HAP-1 (cell line): ENCODE data around the gene OPA1.

ENCODE experiments used
- DNase-seq, 2 experiments: peaks; one replicate each; pipeline ENCODE4 v3.0.0-alpha.2; 2016 to 2020; ENCODE audit warnings: low spot score in 2 of 2
- H3K27me3 ChIP-seq: fragments of 250-450 bp; sonication (Bioruptor Pico); 2 replicates; pipeline ENCODE4 v1.5.1; 2020; ENCODE audit warnings: low read depth, mild to moderate bottlenecking, moderate library complexity
- H3K36me3 ChIP-seq: fragments of 250-450 bp; sonication (Bioruptor Pico); replicated peaks from 2 replicates; pipeline ENCODE4 v1.5.1; 2020; ENCODE audit warnings: mild to moderate bottlenecking
- H3K4me1 ChIP-seq: fragments of 250-450 bp; sonication (Bioruptor Pico); 2 replicates; pipeline ENCODE4 v1.5.1; 2020; ENCODE audit warnings: mild to moderate bottlenecking
- H3K4me3 ChIP-seq: fragments of 250-450 bp; sonication (Bioruptor Pico); 2 replicates; pipeline ENCODE4 v1.5.1; 2020; ENCODE audit warnings: mild to moderate bottlenecking, moderate library complexity
- H3K9me3 ChIP-seq: fragments of 250-450 bp; sonication (Bioruptor Pico); 2 replicates; pipeline ENCODE4 v1.5.1; 2020; ENCODE audit warnings: mild to moderate bottlenecking, moderate library complexity
- in situ Hi-C: fragments of 300-500 bp; cut with MboI; formaldehyde crosslinking; loops from 3 replicates; pipeline ENCODE4 v1.14.3; 2020; ENCODE audit warnings: low sequenced_read_pairs, inconsistent platforms, mixed read lengths

Gene OPA1

GRCh38 chr3:193569119-193569518, 23.9 kb upstream of the OPA1 start:
- DNase-seq: no peak
- Histone ChIP-seq H3K36me3 (no peaks in the 10 kb centered on the region), H3K4me3 (no peak overlapping the region), H3K9me3 (no peaks in the 10 kb centered on the region), H3K4me1 (no peaks in the 10 kb centered on the region), H3K27me3 (peaks cover 2% of the 10 kb centered on the region; the same call in 1 of the 2 replicates)
- in situ Hi-C loops: loop anchor here (25.0 kb wide), 1 partner anchor 382 kb away; no protein-coding TSS in a partner anchor

GRCh38 chr3:193572426-193572908, 20.5 kb upstream of the OPA1 start:
- in situ Hi-C loops: loop anchor here (5.0 to 25.0 kb wide), 3 partner anchors 385 to 1008 kb away; no protein-coding TSS in a partner anchor
- peaks cover 2% of the 10 kb centered on the region; the same call in 1 of the 2 replicates for H3K27me3 ChIP-seq
- DNase-seq: peak; percentile 66 to 82
- H3K9me3 ChIP-seq: no peaks in the 10 kb centered on the region
- no peaks in the 10 kb centered on the region for H3K4me1 ChIP-seq
- H3K36me3 ChIP-seq: no peaks in the 10 kb centered on the region
- no peak overlapping the region for H3K4me3 ChIP-seq

GRCh38 chr3:193573403-193574191, 19.4 kb upstream of the OPA1 start:
- Histone ChIP-seq H3K9me3 (no peaks in the 10 kb centered on the region), H3K27me3 (peaks cover under 1% of the 10 kb centered on the region; the same call in 1 of the 2 replicates), H3K4me3 (no peak overlapping the region), H3K36me3 (no peaks in the 10 kb centered on the region), H3K4me1 (no peaks in the 10 kb centered on the region)
- DNase-seq: no peak
- in situ Hi-C loops: loop anchor here (5.0 to 25.0 kb wide), 3 partner anchors 386 to 1009 kb away; no protein-coding TSS in a partner anchor

GRCh38 chr3:193574488-193575070, 18.4 kb upstream of the OPA1 start:
- in situ Hi-C loops: loop anchor here (5.0 to 25.0 kb wide), 3 partner anchors 387 to 1010 kb away; no protein-coding TSS in a partner anchor
- no peaks in the 10 kb centered on the region for H3K4me1 ChIP-seq
- H3K27me3 ChIP-seq: no peaks in the 10 kb centered on the region
- H3K36me3 ChIP-seq: no peaks in the 10 kb centered on the region
- DNase-seq: no peak
- H3K9me3 ChIP-seq: no peaks in the 10 kb centered on the region
- no peak overlapping the region for H3K4me3 ChIP-seq

- Histone ChIP-seq H3K27me3 (no peaks in the 10 kb centered on the region), H3K4me1 (peaks cover 5% of the 10 kb centered on the region; the same call in 1 of the 2 replicates), H3K4me3 (no peak overlapping the region), H3K9me3 (no peaks in the 10 kb centered on the region), H3K36me3 (no peaks in the 10 kb centered on the region)
- in situ Hi-C loops: no loop called here
- no peak for DNase-seq
Observed at GRCh38 chr3:193585530-193585929, 7.5 kb upstream of the OPA1 start.

- H3K27me3 ChIP-seq: no peaks in the 10 kb centered on the region
- DNase-seq: no peak
- H3K36me3 ChIP-seq: no peaks in the 10 kb centered on the region
- H3K9me3 ChIP-seq: no peaks in the 10 kb centered on the region
- no peak overlapping the region for H3K4me3 ChIP-seq
- peaks cover 5% of the 10 kb centered on the region; the same call in 1 of the 2 replicates for H3K4me1 ChIP-seq
- in situ Hi-C loops: no loop called here
Observed at GRCh38 chr3:193586526-193586925, 6.5 kb upstream of the OPA1 start.

GRCh38 chr3:193589129-193589528, 3.9 kb upstream of the OPA1 start:
- no peak for DNase-seq
- H3K36me3 ChIP-seq: no peaks in the 10 kb centered on the region
- no peaks in the 10 kb centered on the region for H3K9me3 ChIP-seq
- no peaks in the 10 kb centered on the region for H3K27me3 ChIP-seq
- in situ Hi-C loops: no loop called here
- H3K4me3 ChIP-seq: no peak overlapping the region
- peaks cover 8% of the 10 kb centered on the region for H3K4me1 ChIP-seq

GRCh38 chr3:193589616-193590015, 3.4 kb upstream of the OPA1 start:
- H3K27me3 ChIP-seq: no peaks in the 10 kb centered on the region
- in situ Hi-C loops: no loop called here
- peaks cover 8% of the 10 kb centered on the region for H3K4me1 ChIP-seq
- H3K36me3 ChIP-seq: no peaks in the 10 kb centered on the region
- H3K9me3 ChIP-seq: no peaks in the 10 kb centered on the region
- H3K4me3 ChIP-seq: no peak overlapping the region
- DNase-seq: no peak

GRCh38 chr3:193590088-193590856, 2.7 kb upstream of the OPA1 start:
- Histone ChIP-seq H3K9me3 (no peaks in the 10 kb centered on the region), H3K4me3 (no peak overlapping the region), H3K36me3 (no peaks in the 10 kb centered on the region), H3K4me1 (peaks cover 14% of the 10 kb centered on the region), H3K27me3 (no peaks in the 10 kb centered on the region)
- peak; percentile 39 to 69 for DNase-seq
- in situ Hi-C loops: no loop called here

- Histone ChIP-seq H3K9me3 (no peaks in the 10 kb centered on the region), H3K4me1 (peaks cover 19% of the 10 kb centered on the region), H3K27me3 (no peaks in the 10 kb centered on the region), H3K36me3 (0 out of 2 replicates have a peak, but pooled peaks cover 4% of the 10 kb centered on the region), H3K4me3 (peak overlapping the region; percentile 90)
- in situ Hi-C loops: no loop called here
- peak; percentile 28 to 35 for DNase-seq
Observed at GRCh38 chr3:193593668-193594030, 641 bp downstream of the OPA1 start.

- peak in 1 of 2 experiments; percentile 61 for DNase-seq
- Histone ChIP-seq H3K4me1 (peaks cover 16% of the 10 kb centered on the region), H3K9me3 (no peaks in the 10 kb centered on the region), H3K27me3 (no peaks in the 10 kb centered on the region), H3K4me3 (peak overlapping the region; percentile 90), H3K36me3 (0 out of 2 replicates have a peak, but pooled peaks cover 4% of the 10 kb centered on the region)
- in situ Hi-C loops: no loop called here
Observed at GRCh38 chr3:193594946-193595689, 2.1 kb downstream of the OPA1 start.

GRCh38 chr3:193595939-193596487, 3.0 kb downstream of the OPA1 start:
- in situ Hi-C loops: no loop called here
- H3K4me3 ChIP-seq: no peak overlapping the region
- H3K27me3 ChIP-seq: no peaks in the 10 kb centered on the region
- H3K4me1 ChIP-seq: peaks cover 14% of the 10 kb centered on the region
- no peaks in the 10 kb centered on the region for H3K9me3 ChIP-seq
- peaks cover 10% of the 10 kb centered on the region for H3K36me3 ChIP-seq
- DNase-seq: no peak

GRCh38 chr3:193598202-193598601, 5.2 kb downstream of the OPA1 start:
- H3K4me1 ChIP-seq: peaks cover 11% of the 10 kb centered on the region
- peaks cover 17% of the 10 kb centered on the region for H3K36me3 ChIP-seq
- DNase-seq: no peak
- in situ Hi-C loops: no loop called here
- no peaks in the 10 kb centered on the region for H3K27me3 ChIP-seq
- H3K4me3 ChIP-seq: no peak overlapping the region
- H3K9me3 ChIP-seq: no peaks in the 10 kb centered on the region
